NCI-H524 (cell line): ENCODE measurements around the gene ACAP2.
A peak's percentile ranks its signal among the peaks of the same experiment; 100 is the strongest.

Source experiments
- DNase-seq, 2 experiments: peaks; one replicate each; lab custom pipeline; 2025; lab: John Stamatoyannopoulos, UW

Gene ACAP2

GRCh38 chr3:195259475-195260279 is 183.1 kb downstream of the ACAP2 start:
- DNase-seq: peak; percentile 81 to 89

GRCh38 chr3:195259154-195259474 is 183.7 kb downstream of the ACAP2 start:
- DNase-seq: peak in 1 of 2 experiments; percentile 46

- peak in 1 of 2 experiments; percentile 74 for DNase-seq
Observed at GRCh38 chr3:195258449-195259153, 184.2 kb downstream of the ACAP2 start.

DNA sequence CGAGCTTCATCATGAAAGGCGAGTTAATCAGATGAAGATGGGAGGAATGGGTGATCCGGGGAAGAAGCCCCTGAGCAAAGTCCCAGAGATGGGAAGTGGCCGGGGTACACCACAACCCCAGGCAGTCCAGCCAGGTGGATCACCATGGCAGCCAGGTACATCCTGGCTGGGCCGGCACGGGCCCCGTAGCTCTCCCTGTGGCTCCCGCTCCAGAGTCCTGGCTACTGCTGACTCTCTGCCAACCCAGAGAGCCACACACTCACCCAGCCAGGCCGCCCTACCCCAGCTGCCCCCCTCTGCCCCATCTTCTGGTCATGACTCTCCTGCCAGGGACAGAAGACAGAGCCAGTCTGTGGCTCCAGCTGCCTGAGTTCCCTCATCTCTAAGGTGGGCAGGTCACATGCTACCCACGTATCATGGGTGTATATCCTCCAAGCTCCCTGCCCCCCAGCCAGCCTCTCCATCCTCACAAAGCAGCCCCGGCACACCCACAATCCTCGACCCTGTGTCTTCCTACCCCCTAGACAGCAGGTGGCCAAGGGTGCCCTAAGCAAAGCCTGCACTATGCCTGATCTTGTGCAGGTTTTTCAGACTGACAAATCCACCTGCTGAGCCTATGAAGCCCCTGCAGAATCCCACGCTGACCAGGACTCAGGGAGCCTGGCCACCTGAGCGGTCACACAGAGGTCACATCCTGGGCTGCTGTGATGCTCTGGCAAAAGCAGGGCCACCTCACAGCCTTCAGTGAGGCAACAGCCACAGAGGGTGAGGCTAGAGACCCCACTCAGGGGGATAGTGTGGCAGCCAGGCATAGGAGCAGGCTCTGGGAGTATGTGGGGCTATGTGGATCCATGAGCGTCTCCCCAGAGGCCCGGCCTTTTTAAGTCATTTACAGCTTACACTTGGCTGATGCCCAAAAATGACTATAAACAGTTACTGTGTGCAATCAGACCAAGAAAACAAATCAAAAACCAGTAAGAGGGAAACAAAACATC is 185.1 kb downstream of the ACAP2 start:
- DNase-seq: no peak

GRCh38 chr3:195256639-195257453 is 186.0 kb downstream of the ACAP2 start:
- DNase-seq: no peak

- DNase-seq: no peak
Observed at GRCh38 chr3:195255571-195256501, 187.0 kb downstream of the ACAP2 start.

DNA sequence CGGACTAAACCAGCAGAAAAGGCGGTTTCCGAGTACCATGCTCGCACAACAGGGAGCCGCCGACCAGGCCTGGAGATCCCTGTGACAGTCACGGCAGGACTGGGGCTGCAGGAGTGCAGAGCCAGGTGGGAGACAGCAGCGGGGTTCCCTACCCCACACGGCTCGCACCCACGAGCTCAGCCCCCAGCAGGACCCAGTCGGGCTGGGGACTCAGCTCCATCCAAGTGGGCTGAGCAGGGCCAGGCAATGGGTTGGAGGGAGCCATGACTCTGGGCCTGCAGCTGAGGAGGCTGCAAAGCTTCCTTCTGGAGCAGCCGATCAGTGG is 187.7 kb downstream of the ACAP2 start:
- DNase-seq: no peak

GRCh38 chr3:195254454-195255175 is 188.2 kb downstream of the ACAP2 start:
- DNase-seq: no peak

DNA sequence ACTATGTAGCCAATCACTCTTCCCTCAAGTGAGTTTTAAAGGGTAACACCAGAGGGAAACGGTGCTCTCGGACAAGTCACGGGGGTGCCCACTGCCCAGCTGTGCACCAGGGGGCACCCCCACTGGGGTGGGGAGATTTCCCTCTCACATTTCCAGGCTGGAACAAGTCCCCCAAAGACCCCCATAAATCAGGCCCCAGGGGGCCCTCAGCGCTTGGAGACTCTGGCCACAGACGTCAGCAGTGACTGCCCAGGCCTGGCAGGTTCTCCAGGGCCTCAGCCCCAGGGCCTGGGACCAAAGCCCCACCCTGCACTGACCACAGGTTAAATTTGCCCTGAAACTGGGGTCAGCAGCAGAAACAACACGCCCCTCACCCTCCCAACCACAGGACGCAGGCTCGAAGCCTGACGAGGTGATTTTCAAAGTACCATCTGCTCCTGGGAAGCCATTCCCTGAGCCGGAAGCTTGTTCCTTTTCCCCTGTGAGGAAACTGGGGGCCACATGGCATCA is 188.8 kb downstream of the ACAP2 start:
- DNase-seq: peak; percentile 68 to 83

GRCh38 chr3:195251336-195252065 is 191.3 kb downstream of the ACAP2 start:
- no peak for DNase-seq

DNA sequence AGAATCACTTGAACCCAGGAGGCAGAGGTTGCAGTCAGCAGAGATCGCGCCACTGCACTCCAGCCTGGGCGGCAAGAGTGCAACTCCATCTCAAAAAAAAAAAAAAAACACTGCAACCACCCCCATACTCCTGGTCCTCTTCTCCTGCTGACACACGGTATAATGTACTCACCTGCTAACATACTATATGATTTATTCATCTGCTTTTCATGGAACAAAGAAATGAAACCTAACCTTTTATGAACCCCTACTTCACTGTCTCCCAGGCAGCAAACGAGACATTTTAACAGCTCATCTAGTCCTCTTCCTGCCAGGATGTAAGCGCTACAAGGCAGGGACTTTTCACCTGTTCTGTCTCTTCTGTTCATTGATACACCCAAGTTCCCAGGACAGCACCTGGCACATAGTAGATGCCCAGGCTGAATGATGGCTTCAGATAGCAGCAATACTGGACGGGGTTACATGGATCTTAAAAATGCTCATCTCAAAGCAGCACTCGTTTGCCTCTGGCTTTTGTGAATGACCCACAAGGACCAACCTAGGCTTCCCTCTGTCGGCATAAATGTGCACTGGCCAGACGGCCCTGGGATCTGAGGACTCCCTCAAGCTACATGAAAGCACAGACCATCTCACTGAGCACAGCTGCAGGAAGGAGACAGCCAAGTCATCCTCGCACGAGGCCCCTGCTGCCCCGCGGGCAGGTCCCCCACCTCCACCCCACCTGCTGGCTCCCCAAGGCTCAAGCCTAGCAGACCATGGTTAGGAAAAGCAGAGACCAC is 192.2 kb downstream of the ACAP2 start:
- peak; percentile 25 to 69 for DNase-seq

- no peak for DNase-seq
Observed at GRCh38 chr3:195249858-195250464, 192.9 kb downstream of the ACAP2 start.

- no peak for DNase-seq
Observed at GRCh38 chr3:195249057-195249770, 193.6 kb downstream of the ACAP2 start.

DNA sequence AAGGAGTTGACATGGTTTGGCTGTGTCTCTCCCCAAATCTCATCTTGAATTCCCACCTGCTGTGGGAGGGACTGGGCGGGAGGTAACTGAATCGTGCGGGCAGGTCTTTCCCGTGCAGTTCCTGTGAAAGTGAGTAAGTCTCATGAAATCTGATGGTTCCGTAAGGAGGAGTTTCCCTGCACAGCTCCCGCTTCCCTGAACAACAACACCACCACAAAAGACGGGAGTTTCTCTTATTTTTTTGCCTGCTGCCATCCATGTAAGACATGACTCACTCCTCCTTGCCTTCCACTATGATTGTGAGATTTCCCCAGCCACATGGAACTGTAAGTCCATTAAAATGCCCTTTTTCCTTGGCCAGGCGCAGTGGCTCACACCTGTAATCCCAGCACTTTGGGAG is 194.5 kb downstream of the ACAP2 start:
- DNase-seq: no peak

DNA sequence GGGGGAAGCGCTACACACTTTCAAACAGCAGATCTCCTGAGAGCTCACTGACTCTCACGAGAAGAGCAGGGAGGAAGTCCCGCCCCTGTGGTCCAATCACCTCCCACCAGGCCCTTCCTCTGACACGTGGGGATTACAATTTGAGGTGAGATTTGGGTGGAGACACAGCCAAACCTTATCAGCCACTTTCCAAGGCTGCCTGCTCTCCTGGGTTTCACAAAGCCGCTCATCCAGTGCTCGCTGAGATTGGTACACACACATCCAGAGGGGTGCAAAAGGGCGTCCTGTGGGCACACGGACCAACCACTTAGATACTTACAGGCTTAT is 195.0 kb downstream of the ACAP2 start:
- no peak for DNase-seq

DNA sequence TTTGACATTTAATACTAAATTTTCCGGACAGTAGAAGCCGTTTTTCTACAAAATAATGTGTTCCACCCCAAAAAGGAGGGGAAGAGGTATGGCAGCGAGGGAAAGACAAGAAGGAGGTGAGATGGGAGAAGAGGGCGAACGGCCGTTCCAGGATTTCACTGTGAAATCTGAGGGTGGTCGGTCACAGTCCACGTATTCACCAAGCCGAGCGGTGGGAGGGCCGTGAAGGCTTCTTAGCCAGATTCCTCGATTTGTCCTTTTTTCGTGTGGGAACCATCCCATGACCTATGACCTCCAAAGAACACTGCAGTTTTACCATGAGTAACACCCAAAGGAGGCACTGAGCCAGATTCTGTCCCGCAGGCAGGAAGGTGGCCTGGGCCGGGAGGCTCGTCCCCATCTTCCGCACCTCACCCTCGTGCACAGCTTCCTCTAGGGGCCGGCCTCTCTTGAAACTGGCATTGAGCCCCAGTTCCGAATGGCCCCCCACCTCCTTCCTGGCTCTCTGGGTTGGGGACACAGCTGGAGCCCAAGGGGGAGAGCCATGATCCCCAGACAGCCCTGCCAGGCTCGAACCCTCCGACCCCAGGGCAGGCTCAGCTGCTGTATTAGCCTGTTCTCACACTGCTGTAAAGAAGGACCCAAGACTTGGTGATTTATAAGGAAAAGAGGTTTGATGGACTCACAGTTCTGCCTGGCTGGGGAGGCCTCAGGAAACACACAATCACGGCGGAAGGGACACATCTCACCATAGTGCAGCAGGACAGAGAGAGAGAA is 195.5 kb downstream of the ACAP2 start:
- no peak for DNase-seq
